Measurements from ENCODE around the gene C1orf198. TPM values are rescaled to one million over a fixed set of nuclear protein-coding genes. Genes with fewer than 3 reads are reported as not detected.

The C1orf198 gene
- polyA plus RNA-seq, 3 donors: 1.3 to 2.7 (median 1.6) TPM

DNA sequence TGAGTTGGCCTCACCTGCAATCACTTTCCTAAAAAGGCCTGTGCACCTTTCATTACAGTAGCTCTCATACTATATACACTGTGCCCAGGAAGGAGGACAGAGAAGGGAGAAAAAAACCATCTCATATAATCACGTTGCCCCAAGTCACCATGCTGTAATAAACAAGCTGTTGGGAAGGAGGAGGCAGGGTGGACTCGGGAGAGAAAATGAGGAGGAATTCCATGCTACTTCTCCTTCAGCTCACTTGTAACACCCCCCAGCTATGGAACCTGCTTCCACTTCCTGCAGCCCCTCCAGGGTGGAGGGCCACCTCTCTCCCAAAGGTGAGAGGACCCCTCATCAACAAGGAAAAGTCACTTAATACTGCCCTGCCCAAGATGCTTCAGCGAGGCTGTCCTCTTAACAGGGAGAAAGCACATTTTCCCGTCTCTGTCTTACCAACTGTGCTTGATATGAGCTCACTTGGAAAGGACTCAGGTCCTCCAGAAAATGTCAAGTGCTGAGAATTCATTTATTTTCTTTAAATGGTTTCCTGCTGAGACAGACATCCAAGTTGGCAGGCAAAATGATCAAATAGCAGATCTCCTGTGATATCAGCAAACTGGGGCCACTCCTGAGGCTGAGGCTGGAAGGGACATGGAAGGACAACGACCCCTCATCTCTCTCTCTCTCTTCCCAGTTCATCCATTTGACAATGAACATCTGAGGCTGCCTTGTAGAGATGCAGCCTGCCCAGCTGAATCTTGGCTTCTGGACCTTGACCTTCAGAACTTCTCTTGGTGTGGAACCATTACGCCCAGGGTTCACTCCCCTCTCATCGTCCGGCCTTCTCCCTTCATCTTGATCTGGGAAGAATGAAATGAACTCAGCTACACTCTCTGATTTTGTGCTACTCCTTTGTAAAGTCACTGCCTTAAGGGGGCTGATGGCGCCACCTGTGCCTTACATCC, 67.2 kb downstream of the C1orf198 start:
- Histone ChIP-seq H3K9ac (ENCODE audit: insufficient read depth, low read length, poor library complexity, severe bottlenecking) (no peak overlapping the region), H3K27me3 (ENCODE audit: control insufficient read depth in 2 of 2, insufficient read depth in 2 of 2, low read length in 2 of 2) (no peaks in the 10 kb centered on the region), H3K36me3 (replicated peaks in 1 of 2; ENCODE audit: control insufficient read depth in 1 of 2, insufficient read depth in 2 of 2, low read length in 2 of 2) (no peaks in the 10 kb centered on the region), H3K4me2 (replicated peaks; ENCODE audit: extremely low read depth, low read length, poor library complexity, severe bottlenecking) (no peak overlapping the region), H3K9me3 (replicated peaks in 1 of 2; ENCODE audit: control insufficient read depth in 1 of 2, insufficient read depth in 1 of 2, low read length in 2 of 2) (no peaks in the 10 kb centered on the region), H3K4me3 (replicated peaks in 1 of 3; ENCODE audit: low read depth in 2 of 3, low read length in 3 of 3) (no peak overlapping the region), H3K4me1 (ENCODE audit: control insufficient read depth in 1 of 2, insufficient read depth in 2 of 2, low read length in 2 of 2) (no peaks in the 10 kb centered on the region), H3K79me2 (ENCODE audit: insufficient read depth, low read length) (no peaks in the 10 kb centered on the region), H4K20me1 (ENCODE audit: insufficient read depth, low read length) (no peaks in the 10 kb centered on the region), H2AFZ (ENCODE audit: insufficient read depth, low read depth, low read length, poor library complexity, severe bottlenecking) (no peak overlapping the region), H3K27ac (ENCODE audit: low read depth in 1 of 2, low read length in 2 of 2) (no peak overlapping the region)
- whole genome bisulfite sequencing (ENCODE audit: insufficient coverage): 94% methylated on average over 4 of the region's 9 CpGs
- TF ChIP-seq, protein P1, sequence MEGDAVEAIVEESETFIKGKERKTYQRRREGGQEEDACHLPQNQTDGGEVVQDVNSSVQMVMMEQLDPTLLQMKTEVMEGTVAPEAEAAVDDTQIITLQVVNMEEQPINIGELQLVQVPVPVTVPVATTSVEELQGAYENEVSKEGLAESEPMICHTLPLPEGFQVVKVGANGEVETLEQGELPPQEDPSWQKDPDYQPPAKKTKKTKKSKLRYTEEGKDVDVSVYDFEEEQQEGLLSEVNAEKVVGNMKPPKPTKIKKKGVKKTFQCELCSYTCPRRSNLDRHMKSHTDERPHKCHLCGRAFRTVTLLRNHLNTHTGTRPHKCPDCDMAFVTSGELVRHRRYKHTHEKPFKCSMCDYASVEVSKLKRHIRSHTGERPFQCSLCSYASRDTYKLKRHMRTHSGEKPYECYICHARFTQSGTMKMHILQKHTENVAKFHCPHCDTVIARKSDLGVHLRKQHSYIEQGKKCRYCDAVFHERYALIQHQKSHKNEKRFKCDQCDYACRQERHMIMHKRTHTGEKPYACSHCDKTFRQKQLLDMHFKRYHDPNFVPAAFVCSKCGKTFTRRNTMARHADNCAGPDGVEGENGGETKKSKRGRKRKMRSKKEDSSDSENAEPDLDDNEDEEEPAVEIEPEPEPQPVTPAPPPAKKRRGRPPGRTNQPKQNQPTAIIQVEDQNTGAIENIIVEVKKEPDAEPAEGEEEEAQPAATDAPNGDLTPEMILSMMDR (IDR thresholded peaks at IDR 0.05): no peak
- no peak overlapping the region for H3K4me3 Mint-ChIP-seq
- H3K27me3 Mint-ChIP-seq (ENCODE audit: low read depth in 3 of 3): peaks cover 4 to 13% (median 6%) of the 10 kb centered on the region in 3 donors
- H3K27ac Mint-ChIP-seq: peak overlapping the region in 1 of 7 donors; percentile 14
- no peaks in the 10 kb centered on the region for H3K36me3 Mint-ChIP-seq
- no peak for DNase-seq
- intact Hi-C loops (cut with micrococcal nuclease): no loop called here
- no peaks in the 10 kb centered on the region for H3K4me1 Mint-ChIP-seq
- peaks cover 0 to 4% (median 0%) of the 10 kb centered on the region in 7 donors for H3K9me3 Mint-ChIP-seq

DNA sequence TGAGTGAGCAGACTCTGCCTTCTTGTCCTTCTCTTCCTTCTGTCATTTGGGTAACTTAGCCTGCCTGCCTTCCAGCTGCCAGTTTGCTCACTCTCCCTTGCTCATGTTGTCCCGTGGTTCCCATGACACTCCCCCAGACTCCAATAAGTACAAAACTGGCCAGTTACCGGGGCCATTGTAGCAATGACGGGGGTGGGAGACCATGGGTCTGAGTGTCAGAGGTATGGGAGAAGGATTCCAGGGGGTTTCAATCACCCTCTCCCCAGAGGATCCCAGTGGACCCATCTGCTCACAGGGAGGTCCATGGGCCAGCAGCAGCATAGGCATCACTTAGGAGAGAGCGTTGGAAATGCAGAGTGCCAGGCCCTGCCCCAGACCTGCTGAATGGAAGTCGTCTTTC, 69.8 kb downstream of the C1orf198 start:
- Histone ChIP-seq H3K9me3 (replicated peaks in 1 of 2; ENCODE audit: control insufficient read depth in 1 of 2, insufficient read depth in 1 of 2, low read length in 2 of 2) (no peaks in the 10 kb centered on the region), H3K4me1 (ENCODE audit: control insufficient read depth in 1 of 2, insufficient read depth in 2 of 2, low read length in 2 of 2) (no peaks in the 10 kb centered on the region), H3K36me3 (replicated peaks in 1 of 2; ENCODE audit: control insufficient read depth in 1 of 2, insufficient read depth in 2 of 2, low read length in 2 of 2) (no peaks in the 10 kb centered on the region), H4K20me1 (ENCODE audit: insufficient read depth, low read length) (no peaks in the 10 kb centered on the region), H2AFZ (ENCODE audit: insufficient read depth, low read depth, low read length, poor library complexity, severe bottlenecking) (no peak overlapping the region), H3K79me2 (ENCODE audit: insufficient read depth, low read length) (no peaks in the 10 kb centered on the region), H3K4me3 (replicated peaks in 1 of 3; ENCODE audit: low read depth in 2 of 3, low read length in 3 of 3) (no peak overlapping the region), H3K27ac (ENCODE audit: low read depth in 1 of 2, low read length in 2 of 2) (no peak overlapping the region), H3K27me3 (ENCODE audit: control insufficient read depth in 2 of 2, insufficient read depth in 2 of 2, low read length in 2 of 2) (no peaks in the 10 kb centered on the region), H3K9ac (ENCODE audit: insufficient read depth, low read length, poor library complexity, severe bottlenecking) (no peak overlapping the region), H3K4me2 (replicated peaks; ENCODE audit: extremely low read depth, low read length, poor library complexity, severe bottlenecking) (no peak overlapping the region)
- DNase-seq: no peak
- peak overlapping the region in 1 of 7 donors; percentile 79 for H3K27ac Mint-ChIP-seq
- no peaks in the 10 kb centered on the region for H3K36me3 Mint-ChIP-seq
- no peak overlapping the region for H3K4me3 Mint-ChIP-seq
- WGBS (ENCODE audit: insufficient coverage): 78% methylated on average over 2 of the region's 5 CpGs
- no peaks in the 10 kb centered on the region for H3K9me3 Mint-ChIP-seq
- H3K4me1 Mint-ChIP-seq: no peaks in the 10 kb centered on the region
- TF ChIP-seq, protein P1 (IDR thresholded peaks at IDR 0.05): no peak
- peaks cover 5 to 15% (median 5%) of the 10 kb centered on the region in 3 donors for H3K27me3 Mint-ChIP-seq (ENCODE audit: low read depth in 3 of 3)
- intact Hi-C loops (cut with micrococcal nuclease): no loop called here

Data from CD14-positive monocyte (primary cell).